CD4-positive, alpha-beta T cell treated with Interferon gamma for 1 hour (primary cell): Measurements from ENCODE around the gene ABCA1.
"Not testable (repeated sequence)": the region's sequence is repeated elsewhere in the genome, so short reads cannot be mapped to it uniquely, and the experiment has no call there.

Experiments used
- DNase-seq: peaks from one replicate; pipeline ENCODE4 v3.0.0-alpha.2; 2020

The ABCA1 gene

DNA sequence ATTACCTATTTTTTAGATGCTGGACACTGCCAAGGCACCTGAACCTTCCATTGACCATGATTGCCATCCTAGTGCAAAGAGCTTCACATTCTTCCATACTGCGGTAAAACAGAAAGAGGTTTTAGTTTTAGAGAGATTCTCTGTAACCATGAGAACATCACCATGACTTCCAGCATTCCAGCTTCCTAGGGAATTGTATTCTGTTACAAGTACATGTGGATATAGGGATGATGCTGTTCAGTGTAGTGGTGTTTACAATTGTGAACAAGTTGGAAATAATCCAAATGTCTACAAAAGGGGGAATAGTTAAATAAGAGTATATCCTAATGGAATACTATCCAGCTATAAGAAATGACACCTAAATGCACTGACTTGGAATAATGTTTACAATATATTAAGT, 141.7 kb downstream of the ABCA1 start:
- DNase-seq: no peak

DNA sequence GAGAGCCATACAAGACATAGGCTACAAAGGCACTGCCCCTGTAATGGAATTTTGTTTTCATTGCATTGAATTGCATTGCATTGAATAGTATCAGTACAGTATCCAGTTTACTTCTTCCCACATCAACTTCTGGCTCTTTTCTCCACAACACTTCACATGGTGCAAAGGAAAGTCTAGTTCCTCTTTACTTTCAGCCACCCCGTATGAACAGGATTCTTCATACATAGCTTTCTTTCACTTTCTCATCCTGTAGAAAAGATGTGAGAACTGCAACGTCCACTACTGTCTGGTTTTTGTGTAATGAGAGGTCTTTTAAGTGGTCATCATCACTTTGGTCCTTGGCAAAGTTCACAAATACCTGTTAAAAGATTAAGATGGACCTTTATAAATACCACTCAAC, 143.9 kb downstream of the ABCA1 start:
- DNase-seq: no peak

DNA sequence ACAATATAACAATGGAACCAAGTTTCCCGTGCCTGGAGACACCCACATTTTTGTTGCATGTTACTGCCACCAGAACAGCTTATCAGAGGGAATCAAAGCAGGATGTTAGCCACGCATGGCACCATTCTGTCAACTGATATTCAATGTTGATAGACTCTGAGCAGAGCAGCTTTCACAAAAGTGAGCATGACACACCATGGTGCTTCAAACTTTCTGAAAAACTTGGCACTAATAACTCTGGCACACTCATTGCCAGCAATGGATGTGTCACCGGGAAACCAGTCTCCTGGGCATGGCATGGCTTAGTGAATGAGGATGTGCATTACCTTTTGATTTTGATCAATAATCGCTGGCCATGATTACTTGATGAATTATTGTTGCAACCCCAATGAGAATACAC, 144.4 kb downstream of the ABCA1 start:
- DNase-seq: no peak

DNA sequence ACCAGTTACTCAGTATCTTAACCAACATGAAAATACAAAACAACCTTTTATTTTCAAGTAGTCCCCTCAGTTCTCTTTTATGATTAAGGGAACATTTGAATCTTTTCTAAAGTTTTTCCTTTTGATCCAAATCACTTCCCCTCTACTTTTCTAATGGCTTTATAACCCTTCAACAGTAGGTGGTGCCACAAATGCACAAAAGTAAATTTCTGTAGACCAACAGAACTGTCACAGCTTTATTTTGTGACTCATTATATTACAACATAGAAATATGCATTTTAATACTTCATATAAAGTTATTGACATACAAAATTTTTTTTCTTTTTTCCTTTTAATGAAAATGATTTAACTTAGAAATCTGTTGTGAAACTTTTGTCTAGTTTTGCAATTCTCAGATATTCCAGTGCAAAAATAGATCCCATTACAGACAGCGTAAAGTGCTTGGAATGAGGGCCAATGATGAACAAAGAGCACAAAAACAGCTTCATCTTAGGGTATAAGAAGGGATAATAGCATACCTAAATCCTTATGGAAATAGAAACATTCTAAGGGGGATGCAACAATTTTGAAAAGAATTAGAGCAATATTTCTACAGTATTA, 147.1 kb downstream of the ABCA1 start:
- DNase-seq: no peak

DNA sequence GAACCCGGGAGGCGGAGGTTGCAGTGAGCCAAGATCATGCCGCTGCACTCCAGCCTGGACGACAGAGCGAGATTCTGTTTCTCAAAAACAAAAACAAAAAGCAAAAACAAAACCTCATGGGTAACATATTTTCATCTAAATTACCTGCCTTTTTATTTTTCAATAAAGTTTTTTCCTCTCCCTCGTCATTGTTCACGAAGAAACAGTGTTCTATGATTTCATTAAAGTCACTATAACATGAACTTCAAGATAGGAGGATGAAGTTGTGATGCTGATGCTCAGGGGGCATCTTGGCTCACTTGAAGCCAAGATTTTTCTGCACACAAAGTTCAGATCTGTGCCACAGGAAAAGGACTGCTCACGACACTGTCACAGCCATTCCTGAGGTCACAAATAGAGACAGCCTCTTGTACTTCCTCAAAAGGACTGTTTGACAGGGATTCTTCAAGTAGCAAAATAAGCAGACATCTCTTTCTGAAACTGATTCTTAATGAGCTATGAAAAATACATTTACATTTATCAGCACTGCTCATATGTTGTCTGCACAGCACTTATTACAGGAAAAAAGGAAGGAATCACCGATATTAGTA, 147.9 kb downstream of the ABCA1 start:
- DNase-seq: no peak

DNA sequence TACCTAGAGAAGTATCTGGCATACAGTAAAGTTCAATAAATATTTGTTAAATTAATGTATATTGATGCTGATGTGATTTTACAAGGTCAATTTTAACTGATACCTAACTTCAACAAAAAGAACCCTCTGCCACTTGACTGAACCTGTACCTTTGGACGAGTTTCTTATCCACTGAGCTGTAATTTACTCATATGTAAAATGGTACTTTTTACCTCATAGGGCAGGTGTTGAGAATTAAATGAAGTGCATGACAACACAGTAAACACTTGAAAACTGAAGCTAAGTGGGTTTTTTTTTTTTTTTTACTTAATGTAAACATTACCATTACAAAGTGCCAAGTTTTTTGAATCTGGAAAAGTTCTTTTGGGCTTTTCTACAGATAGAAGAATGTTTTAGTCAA, 148.6 kb downstream of the ABCA1 start:
- no peak for DNase-seq

DNA sequence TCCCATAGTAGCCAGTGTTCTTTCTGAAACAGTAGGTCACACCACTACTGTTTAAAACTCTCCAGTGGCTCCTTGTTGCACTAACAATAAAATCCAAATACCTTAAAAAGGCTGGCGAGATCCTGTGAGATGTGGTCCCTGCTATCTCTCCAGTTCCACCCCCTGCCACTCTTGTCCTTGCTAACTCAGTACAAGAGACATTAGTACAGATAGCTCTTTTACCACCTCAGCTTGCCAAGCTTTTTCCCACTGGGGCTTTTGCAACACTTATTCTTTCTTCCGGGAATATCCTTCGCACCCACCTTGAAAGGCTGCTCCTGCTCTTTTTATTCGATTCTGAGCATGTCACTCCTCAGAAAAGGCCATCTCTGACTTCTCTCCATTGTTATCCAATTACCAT, 149.2 kb downstream of the ABCA1 start:
- DNase-seq: no peak

DNA sequence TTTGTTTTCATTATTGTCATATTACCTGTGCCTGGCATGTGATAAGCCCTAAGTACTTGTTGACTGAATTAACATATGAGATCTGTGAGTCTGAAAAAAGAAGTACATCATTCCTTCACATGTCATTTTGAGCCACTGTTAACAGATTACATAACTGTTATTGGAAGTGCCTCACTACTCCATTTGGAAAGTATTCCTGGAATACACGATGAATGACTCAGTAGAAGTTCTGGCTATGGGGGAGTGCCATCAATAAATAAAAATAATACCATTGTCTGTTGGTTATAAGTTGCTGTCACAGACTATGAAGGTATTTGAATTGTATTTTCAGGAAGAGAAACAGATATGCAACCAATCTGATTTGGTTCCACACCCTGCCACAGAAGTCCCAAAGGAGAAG, 151.2 kb downstream of the ABCA1 start:
- DNase-seq: no peak

DNA sequence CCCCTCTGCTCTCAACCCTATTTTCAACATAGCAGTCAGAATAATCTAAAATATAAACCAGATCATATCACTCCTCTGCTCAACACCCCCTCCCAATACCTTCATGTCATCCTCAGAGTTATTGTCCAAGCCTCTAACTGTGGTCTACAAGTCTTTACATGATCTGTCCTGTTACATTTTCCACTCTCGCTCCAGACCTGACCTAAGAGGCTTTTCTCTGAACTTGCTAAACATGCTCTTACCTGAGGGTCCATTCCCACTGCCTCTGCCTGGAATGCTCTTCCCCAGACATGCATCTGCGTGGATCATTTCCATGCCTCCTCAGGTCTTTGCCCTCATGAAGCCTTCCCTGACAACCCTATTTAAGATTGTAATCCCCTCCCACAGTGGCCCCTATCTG, 152.0 kb downstream of the ABCA1 start:
- DNase-seq: no peak

DNA sequence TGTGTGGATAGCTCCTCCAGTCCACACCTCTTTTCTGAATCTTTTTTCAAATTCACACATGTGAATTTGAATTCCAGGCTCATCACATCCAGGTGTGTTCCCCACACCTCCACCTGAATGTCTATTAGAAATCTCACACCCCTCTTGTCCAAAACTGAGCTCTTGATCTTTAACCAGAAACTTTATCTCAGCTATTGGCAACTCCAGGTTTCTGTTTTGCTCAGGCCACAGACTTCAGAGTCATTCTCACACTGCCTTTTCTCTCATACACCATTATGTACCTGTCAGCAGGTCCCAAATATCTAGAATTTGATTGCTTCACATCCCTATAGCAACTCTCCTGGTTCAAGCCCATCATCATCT, 152.4 kb downstream of the ABCA1 start:
- DNase-seq: no peak

DNA sequence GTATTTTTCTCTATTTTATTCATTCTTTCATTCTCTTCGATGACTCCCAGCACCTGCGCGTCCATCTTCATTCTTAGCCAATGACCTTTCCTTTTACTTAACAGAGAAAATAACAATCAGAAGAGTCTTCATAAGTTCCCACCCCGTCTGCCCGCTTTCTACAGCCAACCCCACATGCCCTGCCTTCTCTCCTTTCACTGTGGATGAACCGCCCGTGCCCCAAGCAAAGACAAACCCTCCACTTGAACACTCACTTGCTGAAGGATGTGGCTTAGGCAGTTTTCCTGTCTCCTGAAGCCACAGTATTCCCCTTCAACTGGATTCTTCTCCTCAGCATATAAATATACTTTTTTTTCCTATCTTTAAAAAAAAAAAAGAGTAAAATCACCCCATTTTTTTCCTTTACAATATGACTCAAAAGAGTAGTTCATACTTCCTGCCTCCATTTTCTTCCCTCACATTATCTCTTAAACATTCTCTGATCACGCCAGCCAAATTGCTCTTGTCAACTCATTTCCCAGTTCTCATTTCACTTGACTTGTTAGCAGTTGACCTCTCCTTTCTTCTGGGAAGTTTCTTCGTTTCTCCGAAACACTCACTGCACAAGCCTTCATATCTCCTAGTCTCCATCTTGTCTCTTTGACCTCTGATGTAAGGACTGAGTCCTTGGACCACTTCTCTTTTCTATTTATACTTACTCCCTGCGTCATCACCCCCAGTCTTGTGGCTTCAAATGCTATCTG, 153.0 kb downstream of the ABCA1 start:
- DNase-seq: peak; percentile 39

DNA sequence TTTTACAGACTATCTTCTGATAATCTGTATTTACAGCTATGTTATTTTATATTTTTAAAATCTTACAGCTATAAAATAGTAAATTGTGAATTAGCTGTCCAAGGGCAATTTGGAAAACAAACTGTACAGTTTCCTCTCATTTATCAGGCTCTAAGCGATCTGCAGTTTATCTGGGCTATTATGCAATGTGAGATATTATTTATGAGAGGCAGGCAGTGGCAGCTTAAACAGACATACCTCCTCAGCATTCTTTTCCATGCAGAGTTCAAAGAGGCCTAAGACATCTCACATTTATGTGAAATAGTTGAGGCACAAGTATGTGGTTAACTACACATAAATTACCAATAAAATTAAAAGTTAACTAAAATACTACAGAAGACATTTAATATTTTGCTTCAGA, 153.8 kb downstream of the ABCA1 start:
- DNase-seq: no peak

DNA sequence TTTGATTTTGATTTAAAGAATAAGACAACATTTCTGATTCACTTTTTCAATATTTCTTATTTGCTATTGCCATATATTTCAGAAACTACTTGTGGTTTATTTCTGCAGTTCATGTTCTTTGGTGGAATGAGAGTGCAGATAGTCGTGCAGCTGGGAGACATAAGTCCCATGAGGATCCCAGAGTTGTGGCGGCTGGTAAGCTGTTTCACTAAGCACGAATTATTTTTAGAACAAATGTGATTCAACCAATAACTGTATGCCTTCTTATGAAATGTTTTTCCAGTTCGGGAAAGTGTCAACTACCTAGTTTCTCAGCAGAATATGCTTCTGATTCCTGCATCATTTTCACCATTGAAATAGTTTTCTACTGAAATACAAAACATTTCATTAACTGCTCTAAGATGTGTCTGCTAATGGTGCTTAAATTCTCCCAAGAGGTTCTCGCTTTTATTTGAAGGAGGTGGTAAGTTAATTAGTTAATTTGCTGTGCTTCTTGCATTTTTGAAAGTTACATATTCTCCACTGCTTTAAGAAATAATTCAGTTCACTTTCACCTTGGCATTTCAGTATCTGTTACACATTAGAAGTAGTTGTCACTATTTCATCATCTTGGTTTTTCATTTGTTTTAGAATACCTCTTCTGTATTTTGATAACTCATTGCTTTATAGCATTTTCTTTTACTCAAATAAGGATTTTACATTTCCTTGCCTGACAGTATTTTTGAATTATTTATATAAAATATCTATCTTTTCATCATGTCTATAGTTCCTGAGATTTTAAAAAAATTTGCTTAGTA, 155.0 kb downstream of the ABCA1 start:
- no peak for DNase-seq

DNA sequence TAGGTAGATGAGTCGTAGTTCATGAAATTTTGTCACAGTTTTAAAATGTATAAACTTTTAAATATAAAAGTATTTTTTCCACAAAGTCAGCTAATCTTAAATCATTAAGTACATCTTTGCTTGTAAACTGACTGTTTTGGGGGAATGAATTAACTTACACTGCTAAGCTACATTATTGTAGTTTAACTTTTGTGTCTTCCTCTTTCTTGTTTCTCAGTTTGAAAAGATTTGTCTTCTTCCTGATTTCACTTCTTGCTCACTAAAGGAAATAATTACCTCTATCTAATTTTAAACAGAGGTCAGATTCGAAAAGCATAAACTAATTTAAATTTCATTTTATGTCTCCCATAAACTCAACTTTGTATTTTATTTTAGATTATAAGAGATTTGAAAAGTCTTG, 158.3 kb downstream of the ABCA1 start:
- no peak for DNase-seq

DNA sequence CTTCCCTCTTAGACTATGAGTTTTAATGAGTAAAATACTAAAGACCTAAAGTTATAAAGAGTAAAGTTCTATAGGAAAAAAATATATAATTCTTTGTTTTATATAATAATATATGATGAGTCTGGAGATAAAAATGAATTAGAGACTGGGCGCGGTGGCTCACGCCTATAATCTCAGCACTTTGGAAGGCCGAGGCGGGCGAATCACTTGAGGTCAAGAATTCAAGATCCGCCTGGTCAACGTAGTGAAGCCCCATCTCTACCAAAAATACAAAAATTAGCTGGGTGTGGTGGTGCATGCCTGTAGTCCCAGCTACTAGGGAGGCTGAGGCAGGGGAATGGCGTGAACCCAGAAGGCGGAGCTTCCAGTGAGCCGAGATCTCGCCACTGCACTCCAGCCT, 158.9 kb downstream of the ABCA1 start:
- DNase-seq: not testable (repeated sequence)

DNA sequence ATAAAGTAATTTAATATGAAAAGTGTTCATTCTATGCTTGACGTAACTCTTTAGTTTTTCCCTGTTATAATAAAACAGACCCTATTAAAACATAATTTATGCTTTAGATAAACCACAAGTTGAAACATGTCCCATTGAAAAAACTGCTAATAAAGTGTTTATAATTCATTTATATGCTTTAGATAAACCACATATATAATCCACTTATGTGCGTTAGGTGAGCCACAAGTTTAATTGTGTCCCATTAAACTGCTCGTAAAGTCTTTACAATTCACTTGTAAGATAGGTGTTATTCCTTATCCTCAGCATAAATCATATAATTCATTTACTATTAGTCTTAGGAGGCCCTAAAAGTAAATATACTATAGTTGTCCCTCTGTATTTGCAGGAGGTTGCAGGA, 160.4 kb downstream of the ABCA1 start:
- no peak for DNase-seq

DNA sequence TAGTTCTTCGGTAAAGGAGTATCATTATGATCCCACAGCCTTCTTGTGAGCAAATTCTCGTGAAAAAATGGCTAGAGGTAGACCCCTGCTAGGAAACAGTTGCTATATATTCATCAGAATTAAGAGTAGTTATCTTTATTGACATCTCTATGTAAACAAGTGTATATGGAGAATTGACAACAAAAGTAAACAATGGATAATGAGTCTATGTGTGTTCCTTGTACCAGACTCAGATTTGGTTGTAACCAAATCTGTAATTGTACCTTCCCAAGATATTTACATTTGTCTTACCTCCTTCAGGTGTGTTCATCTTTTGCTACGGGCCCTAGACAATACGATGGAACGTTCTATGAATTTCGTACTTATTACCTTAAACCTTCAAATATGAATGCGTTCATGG, 161.9 kb downstream of the ABCA1 start:
- DNase-seq: no peak

DNA sequence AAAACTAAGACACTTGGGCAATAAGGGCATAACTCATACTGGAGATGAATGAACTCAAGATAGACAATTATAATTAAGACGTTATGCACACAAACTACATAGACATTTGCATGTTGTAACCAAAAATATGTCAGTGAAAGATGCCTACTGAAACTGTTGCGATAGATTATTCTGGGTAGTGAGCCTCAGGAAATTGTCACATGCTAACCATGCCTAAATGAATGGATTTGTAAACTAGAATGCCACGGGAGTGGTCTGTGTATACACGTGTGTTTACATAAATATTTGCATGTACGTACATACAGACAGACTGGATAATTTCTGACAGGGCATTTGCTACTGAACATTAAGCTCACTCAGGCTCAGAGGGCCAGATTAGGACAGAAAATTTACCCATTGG, 162.8 kb downstream of the ABCA1 start:
- no peak for DNase-seq

DNA sequence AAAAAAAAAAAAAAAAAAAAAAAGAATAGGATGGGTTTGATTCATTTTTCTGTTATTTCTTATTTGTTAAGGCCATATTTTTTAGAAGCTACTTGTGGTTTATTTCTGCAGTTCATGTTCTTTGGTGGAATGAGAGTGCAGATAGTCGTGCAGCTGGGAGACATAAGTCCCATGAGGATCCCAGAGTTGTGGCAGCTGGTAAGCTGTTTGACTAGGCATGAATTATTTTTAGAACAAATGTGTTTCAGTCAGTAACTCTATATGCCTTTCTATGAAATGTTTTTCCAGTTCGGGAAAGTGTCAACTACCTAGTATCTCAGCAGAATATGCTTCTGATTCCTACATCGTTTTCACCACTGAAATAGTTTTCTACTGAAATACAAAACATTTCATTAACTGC, 169.0 kb downstream of the ABCA1 start:
- no peak for DNase-seq

DNA sequence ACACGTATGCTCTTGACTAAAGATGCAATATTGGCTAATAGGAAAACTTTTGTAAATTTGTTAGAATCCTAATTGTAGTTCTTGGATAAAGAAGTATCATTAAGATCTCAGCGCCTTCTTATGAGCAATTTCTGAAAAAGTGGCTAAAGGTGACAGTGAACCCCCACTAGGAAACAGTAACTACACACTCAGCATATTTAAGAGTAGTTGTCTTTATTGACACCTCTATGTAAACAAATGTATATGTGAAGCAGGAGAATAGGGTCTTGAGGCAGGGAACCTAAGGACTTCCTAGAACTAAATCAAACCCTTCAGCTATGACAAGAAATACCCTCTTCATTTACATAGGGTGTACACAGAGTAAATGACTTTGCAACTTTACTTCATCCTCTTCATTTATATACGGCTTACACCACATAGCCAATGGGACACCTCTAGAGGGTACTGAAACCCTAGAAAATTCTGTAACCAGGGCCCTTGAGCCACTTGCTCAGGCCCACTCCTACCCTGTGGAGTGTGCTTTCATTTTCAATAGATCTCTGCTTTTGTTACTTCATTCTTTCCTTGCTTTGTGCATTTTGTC, 177.7 kb downstream of the ABCA1 start:
- DNase-seq: no peak

DNA sequence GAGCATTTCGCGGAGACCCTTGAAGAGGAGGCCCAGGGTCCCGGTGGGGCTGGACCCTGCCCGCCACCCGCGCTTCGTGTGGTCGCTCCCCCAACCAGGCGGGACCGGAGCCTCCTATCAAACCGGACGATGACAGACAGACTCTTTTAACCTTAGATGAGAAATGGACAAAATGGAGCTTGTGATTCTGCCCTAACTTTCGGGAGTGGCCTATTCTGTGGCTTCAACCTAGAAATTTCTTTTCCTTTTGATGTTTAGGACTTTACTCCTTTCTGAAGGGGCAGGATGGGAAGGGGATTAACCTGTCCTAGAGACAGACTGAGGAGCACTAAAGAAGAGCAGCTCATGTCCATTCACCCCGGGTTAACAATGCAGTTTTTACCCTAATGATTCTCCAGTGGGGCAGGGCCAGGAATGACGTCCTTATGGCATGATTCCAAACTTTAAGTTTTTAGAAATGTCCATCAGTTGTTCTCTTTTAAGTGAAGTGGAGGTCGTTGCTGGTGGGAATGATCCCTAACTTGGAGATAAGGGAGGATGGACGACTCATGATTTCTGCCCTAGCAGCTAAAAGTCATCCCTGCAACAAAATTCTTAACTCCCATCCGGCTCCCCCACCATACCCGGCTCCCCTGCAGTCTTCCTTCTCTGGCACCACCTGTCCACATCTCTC, 179.5 kb downstream of the ABCA1 start:
- no peak for DNase-seq

DNA sequence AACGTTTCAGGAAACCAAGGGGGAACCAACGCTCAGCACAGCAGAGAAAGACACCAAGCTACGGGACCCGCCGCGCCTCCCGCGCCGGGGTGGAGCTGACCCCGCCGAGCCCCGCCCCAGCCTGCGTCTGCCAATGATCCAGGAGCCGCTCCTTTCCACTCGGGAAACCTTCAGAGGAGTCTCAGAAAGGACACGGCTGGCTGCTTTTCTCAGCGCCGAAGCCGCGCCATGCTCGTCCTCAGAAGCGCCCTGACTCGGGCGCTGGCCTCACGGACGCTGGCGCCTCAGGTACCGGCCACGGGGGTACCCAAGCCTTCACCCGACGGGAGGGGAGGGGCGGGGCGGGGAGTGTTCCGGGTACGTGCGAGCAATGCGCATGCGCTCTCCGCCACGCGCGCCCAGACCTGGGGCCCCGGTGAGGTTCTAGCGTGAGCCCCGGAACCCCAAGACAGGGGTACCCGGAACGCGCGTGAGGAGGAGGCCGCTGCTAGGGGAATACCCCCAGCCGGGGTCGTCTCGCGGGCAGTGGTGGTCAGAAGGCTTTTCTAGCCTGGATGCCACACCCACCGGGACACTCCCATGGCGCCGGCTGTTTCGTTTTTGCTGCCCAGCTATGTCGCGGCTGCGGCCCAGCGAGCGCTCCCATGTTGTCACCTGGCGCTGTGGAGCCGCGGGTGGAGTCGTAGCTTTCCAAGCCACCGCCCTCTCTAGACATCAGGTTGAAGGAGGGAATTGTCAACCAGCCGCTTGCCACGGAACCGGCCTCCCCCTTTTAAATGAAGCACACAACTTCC, 180.2 kb downstream of the ABCA1 start, which contains the start of gene NIPSNAP3A:
TSS of gene NIPSNAP3A (plus strand) at position 119 of the 794 bp plus-strand sequence. CDS start at position 229, 110 bp downstream.
- DNase-seq: peak; percentile 85
